Subcutaneous abdominal adipose tissue (tissue), 5 donors: ENCODE results near the gene NLRP13.

ENCODE experiments used
- H3K27ac ChIP-seq: one replicate; pipeline ENCODE4 v1.7.0; 2013; ENCODE audit warnings: low read depth, mild to moderate bottlenecking, inconsistent platforms, low read length, moderate library complexity
- H3K27me3 ChIP-seq, 5 donors: one replicate each; pipeline ENCODE4 v1.7.0; 2013; ENCODE audit warnings: low read length in 5 of 5, inconsistent platforms in 1 of 5; ENCODE audit not compliant: control insufficient read depth in 5 of 5, insufficient read depth in 4 of 5
- H3K36me3 ChIP-seq, 5 donors: one replicate each; pipeline ENCODE4 v1.7.0; 2013; ENCODE audit warnings: low read length in 5 of 5; ENCODE audit not compliant: control insufficient read depth in 5 of 5, insufficient read depth in 5 of 5
- H3K4me1 ChIP-seq, 5 donors: one replicate each; pipeline ENCODE4 v1.7.0; 2013; ENCODE audit warnings: low read length in 5 of 5, mild to moderate bottlenecking in 3 of 5, moderate library complexity in 1 of 5; ENCODE audit not compliant: control insufficient read depth in 5 of 5, insufficient read depth in 5 of 5
- H3K4me3 ChIP-seq, 5 donors: one replicate each; pipeline ENCODE4 v1.7.0; 2013; ENCODE audit warnings: low read length in 5 of 5, low read depth in 1 of 5
- H3K9ac ChIP-seq, 5 donors: one replicate each; pipeline ENCODE4 v1.7.0; 2013; ENCODE audit warnings: low read length in 5 of 5, mild to moderate bottlenecking in 4 of 5, moderate library complexity in 3 of 5
- H3K9me3 ChIP-seq, 5 donors: one replicate each; pipeline ENCODE4 v1.7.0; 2013; ENCODE audit warnings: low read length in 5 of 5; ENCODE audit not compliant: control insufficient read depth in 5 of 5
- donor health status: healthy.
- donor health status: healthy.
- donor health status: healthy.
- donor health status: healthy.
- donor health status: healthy.

The NLRP13 gene

GRCh38 chr19:55907286-55907685 lies 24.9 kb downstream of the NLRP13 start:
- Histone ChIP-seq H3K27ac (no peak overlapping the region), H3K27me3 (peaks cover 0 to 12% (median 0%) of the 10 kb centered on the region in 5 donors), H3K4me3 (no peak overlapping the region), H3K36me3 (no peaks in the 10 kb centered on the region), H3K9me3 (peaks cover 2 to 8% (median 6%) of the 10 kb centered on the region in 5 donors), H3K9ac (no peak overlapping the region), H3K4me1 (no peaks in the 10 kb centered on the region)

GRCh38 chr19:55902080-55902751 lies 29.9 kb downstream of the NLRP13 start:
- no peaks in the 10 kb centered on the region for H3K4me1 ChIP-seq
- H3K9ac ChIP-seq: no peak overlapping the region
- H3K27ac ChIP-seq: no peak overlapping the region
- H3K9me3 ChIP-seq: no peaks in the 10 kb centered on the region
- no peaks in the 10 kb centered on the region for H3K36me3 ChIP-seq
- peaks cover 0 to 2% (median 0%) of the 10 kb centered on the region in 5 donors for H3K27me3 ChIP-seq
- no peak overlapping the region for H3K4me3 ChIP-seq

- Histone ChIP-seq H3K27ac (no peak overlapping the region), H3K4me1 (no peaks in the 10 kb centered on the region), H3K9ac (no peak overlapping the region), H3K27me3 (peaks cover 0 to 2% (median 0%) of the 10 kb centered on the region in 5 donors), H3K36me3 (no peaks in the 10 kb centered on the region), H3K9me3 (no peaks in the 10 kb centered on the region), H3K4me3 (no peak overlapping the region)
Measured at GRCh38 chr19:55901369-55902079, 30.6 kb downstream of the NLRP13 start.

- Histone ChIP-seq H3K27ac (no peak overlapping the region), H3K36me3 (no peaks in the 10 kb centered on the region), H3K9ac (no peak overlapping the region), H3K27me3 (peaks cover 0 to 4% (median 0%) of the 10 kb centered on the region in 5 donors), H3K4me1 (no peaks in the 10 kb centered on the region), H3K4me3 (no peak overlapping the region), H3K9me3 (no peaks in the 10 kb centered on the region)
Measured at GRCh38 chr19:55898911-55899310, 33.2 kb downstream of the NLRP13 start.

GRCh38 chr19:55882626-55883025 lies 49.5 kb downstream of the NLRP13 start:
- H3K27ac ChIP-seq: no peak overlapping the region
- H3K4me3 ChIP-seq: no peak overlapping the region
- no peaks in the 10 kb centered on the region for H3K36me3 ChIP-seq
- no peaks in the 10 kb centered on the region for H3K27me3 ChIP-seq
- no peak overlapping the region for H3K9ac ChIP-seq
- H3K9me3 ChIP-seq: peaks cover 0 to 16% (median 11%) of the 10 kb centered on the region in 5 donors
- no peaks in the 10 kb centered on the region for H3K4me1 ChIP-seq

- H3K9me3 ChIP-seq: peaks cover 0 to 20% (median 13%) of the 10 kb centered on the region in 5 donors
- H3K27me3 ChIP-seq: no peaks in the 10 kb centered on the region
- no peak overlapping the region for H3K27ac ChIP-seq
- no peak overlapping the region for H3K9ac ChIP-seq
- H3K4me3 ChIP-seq: no peak overlapping the region
- no peaks in the 10 kb centered on the region for H3K4me1 ChIP-seq
- H3K36me3 ChIP-seq: no peaks in the 10 kb centered on the region
Measured at GRCh38 chr19:55877211-55877610, 54.9 kb downstream of the NLRP13 start.

- Histone ChIP-seq H3K9ac (no peak overlapping the region), H3K4me1 (no peaks in the 10 kb centered on the region), H3K9me3 (peaks cover 0 to 6% (median 0%) of the 10 kb centered on the region in 5 donors), H3K4me3 (no peak overlapping the region), H3K27ac (no peak overlapping the region), H3K27me3 (peaks cover 0 to 3% (median 0%) of the 10 kb centered on the region in 5 donors), H3K36me3 (no peaks in the 10 kb centered on the region)
Measured at GRCh38 chr19:55870736-55871135, 61.4 kb downstream of the NLRP13 start.

- Histone ChIP-seq H3K27ac (no peak overlapping the region), H3K9ac (no peak overlapping the region), H3K36me3 (no peaks in the 10 kb centered on the region), H3K27me3 (peaks cover 0 to 3% (median 0%) of the 10 kb centered on the region in 5 donors), H3K9me3 (peaks cover 0 to 6% (median 0%) of the 10 kb centered on the region in 5 donors), H3K4me1 (no peaks in the 10 kb centered on the region), H3K4me3 (no peak overlapping the region)
Measured at GRCh38 chr19:55867101-55867500, 65.0 kb downstream of the NLRP13 start.

GRCh38 chr19:55866521-55866920 lies 65.6 kb downstream of the NLRP13 start:
- Histone ChIP-seq H3K9me3 (peaks cover 0 to 6% (median 1%) of the 10 kb centered on the region in 5 donors), H3K36me3 (no peaks in the 10 kb centered on the region), H3K4me3 (no peak overlapping the region), H3K4me1 (no peaks in the 10 kb centered on the region), H3K27me3 (peaks cover 0 to 3% (median 0%) of the 10 kb centered on the region in 5 donors), H3K27ac (no peak overlapping the region), H3K9ac (no peak overlapping the region)

- peaks cover 0 to 6% (median 0%) of the 10 kb centered on the region in 5 donors for H3K9me3 ChIP-seq
- H3K4me3 ChIP-seq: no peak overlapping the region
- H3K36me3 ChIP-seq: no peaks in the 10 kb centered on the region
- H3K4me1 ChIP-seq: no peaks in the 10 kb centered on the region
- no peak overlapping the region for H3K27ac ChIP-seq
- peaks cover 0 to 4% (median 0%) of the 10 kb centered on the region in 5 donors for H3K27me3 ChIP-seq
- H3K9ac ChIP-seq: no peak overlapping the region
Measured at GRCh38 chr19:55858969-55859368, 73.2 kb downstream of the NLRP13 start.
